BE2C (cell line): ENCODE measurements around the gene FGL2.

Source experiments
- DNase-seq: peaks from one replicate; pipeline ENCODE4 v3.0.0-alpha.2; 2020
- H3K27me3 ChIP-seq: fragments of 250-450 bp; sonication (Bioruptor Pico); 2 replicates; pipeline ENCODE4 v1.5.1; 2020; ENCODE audit warnings: mild to moderate bottlenecking
- H3K36me3 ChIP-seq: fragments of 250-450 bp; sonication (Bioruptor Pico); 2 replicates; pipeline ENCODE4 v1.5.1; 2020; ENCODE audit warnings: mild to moderate bottlenecking
- H3K4me1 ChIP-seq: fragments of 250-450 bp; sonication (Bioruptor Pico); 2 replicates; pipeline ENCODE4 v1.5.1; 2020
- H3K4me3 ChIP-seq: 2 replicates; pipeline ENCODE4 v1.5.1; 2011; ENCODE audit warnings: low read depth, low read length
- H3K9me3 ChIP-seq: fragments of 250-450 bp; sonication (Bioruptor Pico); 2 replicates; pipeline ENCODE4 v1.5.1; 2020
- TF ChIP-seq, protein P1 (sequence below): IDR thresholded peaks from 2 replicates; pipeline ENCODE4 v1.5.1; 2012; ENCODE audit warnings: mild to moderate bottlenecking, low read depth, low read length

The FGL2 gene

DNA sequence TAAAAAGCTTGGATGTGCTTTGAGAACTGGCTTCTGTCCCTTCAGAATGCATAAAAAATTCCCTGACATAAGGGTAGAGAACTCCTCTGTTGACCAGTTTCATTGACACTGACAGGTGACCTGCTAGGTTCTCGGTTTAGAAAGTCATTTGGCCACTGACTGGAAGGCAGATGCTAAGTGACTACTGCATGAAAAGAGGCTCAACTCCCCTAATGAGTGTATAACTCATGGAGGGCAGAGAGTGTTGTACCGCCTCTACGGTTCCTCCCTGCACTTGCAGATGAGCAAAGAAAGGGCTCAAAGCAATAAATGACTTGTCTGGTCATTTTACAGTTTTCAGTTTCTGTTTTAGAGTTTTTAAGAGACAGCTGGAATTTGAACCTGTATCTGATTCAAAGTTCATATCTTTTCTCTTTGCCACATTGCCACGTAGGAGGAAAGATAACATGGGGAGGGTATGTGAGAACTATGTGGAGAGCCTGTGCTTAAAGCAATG lies 2.9 kb upstream of the FGL2 start:
- Histone ChIP-seq H3K27me3 (peaks cover 12% of the 10 kb centered on the region), H3K4me1 (no peaks in the 10 kb centered on the region), H3K36me3 (no peaks in the 10 kb centered on the region), H3K4me3 (no peak overlapping the region), H3K9me3 (no peaks in the 10 kb centered on the region)
- DNase-seq = no peak
- TF ChIP-seq, protein P1, sequence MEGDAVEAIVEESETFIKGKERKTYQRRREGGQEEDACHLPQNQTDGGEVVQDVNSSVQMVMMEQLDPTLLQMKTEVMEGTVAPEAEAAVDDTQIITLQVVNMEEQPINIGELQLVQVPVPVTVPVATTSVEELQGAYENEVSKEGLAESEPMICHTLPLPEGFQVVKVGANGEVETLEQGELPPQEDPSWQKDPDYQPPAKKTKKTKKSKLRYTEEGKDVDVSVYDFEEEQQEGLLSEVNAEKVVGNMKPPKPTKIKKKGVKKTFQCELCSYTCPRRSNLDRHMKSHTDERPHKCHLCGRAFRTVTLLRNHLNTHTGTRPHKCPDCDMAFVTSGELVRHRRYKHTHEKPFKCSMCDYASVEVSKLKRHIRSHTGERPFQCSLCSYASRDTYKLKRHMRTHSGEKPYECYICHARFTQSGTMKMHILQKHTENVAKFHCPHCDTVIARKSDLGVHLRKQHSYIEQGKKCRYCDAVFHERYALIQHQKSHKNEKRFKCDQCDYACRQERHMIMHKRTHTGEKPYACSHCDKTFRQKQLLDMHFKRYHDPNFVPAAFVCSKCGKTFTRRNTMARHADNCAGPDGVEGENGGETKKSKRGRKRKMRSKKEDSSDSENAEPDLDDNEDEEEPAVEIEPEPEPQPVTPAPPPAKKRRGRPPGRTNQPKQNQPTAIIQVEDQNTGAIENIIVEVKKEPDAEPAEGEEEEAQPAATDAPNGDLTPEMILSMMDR = no peak

DNA sequence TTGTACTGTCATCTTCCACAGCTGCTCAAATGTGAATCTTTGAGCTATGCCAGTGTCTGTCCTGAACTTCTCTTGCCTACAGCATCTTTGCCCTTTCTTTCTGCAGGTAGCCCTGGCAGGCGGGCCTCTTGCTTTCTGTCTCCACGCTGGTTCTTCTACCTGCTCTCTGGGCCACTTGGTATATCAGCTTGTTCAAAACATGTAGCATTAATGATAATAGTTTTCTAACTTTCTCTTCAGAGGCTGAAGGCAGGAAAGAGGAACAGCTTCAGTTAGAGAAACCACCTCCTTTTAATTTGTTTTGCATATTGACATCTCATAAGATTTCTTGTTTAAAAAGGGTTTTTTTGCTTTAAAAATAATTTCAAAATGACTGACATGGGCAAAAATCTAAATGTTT lies 923 bp upstream of the FGL2 start:
- Histone ChIP-seq H3K4me1 (no peaks in the 10 kb centered on the region), H3K27me3 (peaks cover 12% of the 10 kb centered on the region), H3K36me3 (no peaks in the 10 kb centered on the region), H3K9me3 (no peaks in the 10 kb centered on the region), H3K4me3 (no peak overlapping the region)
- DNase-seq = no peak
- TF ChIP-seq, protein P1 = no peak

DNA sequence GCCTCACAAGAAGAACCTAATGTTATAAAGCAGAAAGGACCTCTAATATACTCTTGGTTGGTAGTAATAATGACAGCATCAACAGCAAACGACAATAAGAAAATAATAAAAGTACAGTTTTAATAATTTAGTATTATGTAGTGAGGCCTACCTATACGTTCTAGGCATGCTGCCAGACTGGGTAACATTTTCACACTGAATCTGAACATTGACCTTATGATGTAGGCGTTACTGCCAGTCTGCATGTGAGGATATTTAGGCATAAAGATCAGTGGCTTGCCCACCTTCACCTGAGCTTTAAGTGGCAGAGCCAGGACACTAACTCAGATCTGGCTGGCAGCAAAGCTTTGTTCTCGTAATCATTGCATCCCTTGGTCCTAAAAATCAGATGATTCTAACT lies 2.5 kb downstream of the FGL2 start:
- no peak for DNase-seq
- Histone ChIP-seq H3K4me1 (no peaks in the 10 kb centered on the region), H3K27me3 (peaks cover 12% of the 10 kb centered on the region), H3K9me3 (no peaks in the 10 kb centered on the region), H3K4me3 (no peak overlapping the region), H3K36me3 (no peaks in the 10 kb centered on the region)
- TF ChIP-seq, protein P1 = no peak

DNA sequence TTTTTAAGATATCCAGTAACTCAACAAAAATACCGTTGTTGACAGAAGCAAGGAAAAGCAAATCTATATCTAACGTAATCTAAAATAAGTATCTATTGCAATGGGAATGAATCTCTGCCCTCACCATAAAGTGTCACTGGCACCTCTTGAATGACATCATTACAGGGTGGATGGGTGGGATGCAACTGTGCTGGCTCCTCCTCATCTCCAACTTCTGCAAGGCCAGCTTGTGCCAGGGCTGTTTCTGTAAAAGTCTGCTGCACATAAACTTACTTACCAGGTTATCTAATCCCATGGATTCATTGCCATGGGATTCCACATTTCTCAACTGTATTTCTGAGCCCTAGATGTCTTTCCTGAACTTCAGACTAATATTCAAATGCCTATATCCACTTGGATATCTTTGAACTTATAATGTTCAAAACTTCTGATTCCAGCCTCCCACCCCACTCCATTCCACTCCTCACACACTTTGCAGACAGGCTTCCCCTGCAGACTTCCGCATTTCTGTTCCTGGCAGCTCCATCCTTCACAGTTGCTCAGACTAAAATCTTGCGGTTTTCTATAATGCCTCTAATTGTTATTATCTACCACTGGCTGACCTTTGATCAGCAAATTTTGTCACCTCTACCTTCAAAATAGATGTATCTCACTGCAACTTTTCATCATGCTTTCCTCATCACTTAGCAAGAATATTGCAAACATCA lies 10.7 kb downstream of the FGL2 start:
- TF ChIP-seq, protein P1 = no peak
- no peaks in the 10 kb centered on the region for H3K4me1 ChIP-seq
- no peak overlapping the region for H3K4me3 ChIP-seq
- no peaks in the 10 kb centered on the region for H3K36me3 ChIP-seq
- no peaks in the 10 kb centered on the region for H3K27me3 ChIP-seq
- H3K9me3 ChIP-seq = no peaks in the 10 kb centered on the region
- no peak for DNase-seq

DNA sequence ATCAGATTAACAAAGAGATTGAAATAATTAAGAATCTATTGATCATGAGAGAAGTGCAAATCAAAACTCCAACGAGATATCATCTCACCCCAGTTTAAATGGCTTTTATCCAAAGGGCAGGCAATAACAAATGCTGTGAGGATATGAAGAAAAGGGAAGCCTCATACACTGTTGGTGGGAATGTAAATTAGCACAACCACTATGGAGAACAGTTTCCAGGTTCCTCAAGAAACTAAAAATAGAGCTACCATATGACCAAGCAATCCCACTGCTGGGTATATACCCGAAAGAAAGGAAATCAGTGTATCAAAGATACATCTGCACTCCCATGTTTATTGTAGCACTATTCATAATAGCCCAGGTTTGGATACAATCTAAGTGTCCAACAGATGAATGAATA lies 13.8 kb downstream of the FGL2 start:
- TF ChIP-seq, protein P1 = no peak
- H3K4me1 ChIP-seq = no peaks in the 10 kb centered on the region
- H3K4me3 ChIP-seq = no peak overlapping the region
- no peaks in the 10 kb centered on the region for H3K36me3 ChIP-seq
- no peak for DNase-seq
- H3K27me3 ChIP-seq = no peaks in the 10 kb centered on the region
- H3K9me3 ChIP-seq = no peaks in the 10 kb centered on the region

DNA sequence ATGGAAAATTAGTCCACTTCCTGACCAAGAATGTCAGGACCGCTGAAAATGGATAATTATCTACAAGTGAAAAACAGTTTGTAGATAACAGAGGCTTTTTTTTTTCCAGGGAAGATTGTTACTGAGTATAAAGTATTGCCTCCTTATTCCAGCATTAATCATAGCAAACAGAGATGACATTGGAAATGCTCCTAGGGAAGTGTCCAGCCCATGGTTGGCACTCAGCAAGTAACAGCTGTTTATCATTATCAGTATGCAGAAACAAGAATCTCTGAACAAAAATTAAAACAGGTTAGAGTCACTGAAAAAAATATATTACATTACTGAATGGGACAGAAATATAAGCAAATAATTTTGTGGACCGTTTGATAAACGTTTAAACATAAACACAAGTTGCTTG lies 14.6 kb downstream of the FGL2 start:
- no peak overlapping the region for H3K4me3 ChIP-seq
- TF ChIP-seq, protein P1 = no peak
- DNase-seq = no peak
- no peaks in the 10 kb centered on the region for H3K4me1 ChIP-seq
- H3K27me3 ChIP-seq = no peaks in the 10 kb centered on the region
- no peaks in the 10 kb centered on the region for H3K9me3 ChIP-seq
- no peaks in the 10 kb centered on the region for H3K36me3 ChIP-seq
